ENCODE data around the gene MAN1A1. TPM values are rescaled to one million over a fixed set of nuclear protein-coding genes. Genes with fewer than 3 reads are reported as not detected.
A peak's percentile ranks its signal among the peaks of the same experiment; 100 is the strongest.

The MAN1A1 gene
- 10 to 100 TPM; 41.7 to 43.7 TPM for total RNA-seq
- polyA plus RNA-seq (2013, experiment 1 of 2), result 10.5 TPM
- polyA plus RNA-seq (2013, experiment 2 of 2), result 11.9 TPM
- long read RNA-seq, experiment 1, full-length matches to known transcripts, result 4 of 24 reads
- long read RNA-seq, experiment 1, partial matches to known transcripts, result 12 of 24 reads
- long read RNA-seq, experiment 1, other reads (novel, unspliced or antisense), result 8 of 24 reads
- long read RNA-seq, experiment 2, full-length matches to known transcripts, result 46 of 80 reads
- long read RNA-seq, experiment 2, partial matches to known transcripts, result 20 of 80 reads
- long read RNA-seq, experiment 2, other reads (novel, unspliced or antisense), result 14 of 80 reads
- long read RNA-seq, experiment 3, partial matches to known transcripts, result 6 of 10 reads
- long read RNA-seq, experiment 3, other reads (novel, unspliced or antisense), result 4 of 10 reads
- long read RNA-seq, experiment 4, partial matches to known transcripts, result 0 of 1 reads
- long read RNA-seq, experiment 4, other reads (novel, unspliced or antisense), result 1 of 1 reads

DNA sequence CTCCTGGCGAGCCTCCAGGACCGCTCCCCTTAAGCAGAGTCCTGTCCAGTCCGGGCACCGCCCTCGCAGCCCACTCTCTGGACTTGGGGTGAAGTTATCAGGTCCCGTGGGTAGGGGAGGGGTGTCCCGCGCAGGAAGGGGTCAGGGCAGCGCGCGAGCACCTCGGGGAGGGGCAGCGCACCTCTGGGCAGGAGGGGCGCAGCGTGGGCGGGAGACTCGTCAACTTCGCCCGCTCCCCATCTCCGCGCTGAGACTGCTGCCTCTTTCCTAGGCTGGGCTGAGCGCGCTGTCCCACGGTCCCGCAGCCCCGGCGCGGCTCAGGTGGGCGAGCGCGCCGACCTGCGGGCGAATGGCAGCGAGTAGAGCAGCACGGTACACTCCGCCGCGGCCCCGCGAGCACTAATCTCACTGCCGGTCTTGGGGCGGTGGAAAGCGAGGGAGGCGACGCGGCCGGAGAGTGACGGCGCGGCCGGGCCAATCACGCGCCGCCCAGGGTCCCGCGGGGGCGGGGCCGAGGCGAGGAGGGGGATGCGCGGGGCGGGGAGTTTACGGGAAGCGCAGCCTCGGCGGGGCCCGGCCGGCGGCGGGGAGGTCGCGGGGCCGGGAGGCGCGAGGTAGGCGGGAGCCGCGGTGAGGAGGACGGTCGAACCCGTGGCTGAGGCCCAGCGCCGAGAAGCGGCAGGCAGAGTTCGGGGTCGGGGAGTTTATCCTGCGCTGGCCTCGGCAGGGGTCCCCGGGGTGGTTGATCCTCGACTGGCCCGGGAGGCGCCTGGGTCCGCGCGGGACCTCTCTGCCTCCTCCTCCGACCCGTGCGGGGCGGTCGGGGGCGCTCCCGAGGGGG lies at the start of gene MAN1A1:
MAN1A1 (minus strand) TSS at position 401 of the 841 bp plus-strand sequence. CDS start 696 bp downstream, outside the sequence.
- H3K27ac ChIP-seq (ENCODE audit: low read depth, low read length), result no peak within 1 kb of the TSS
- H3K27ac Mint-ChIP-seq, result peak within 1 kb of the TSS; percentile 35
- H3K4me3 Mint-ChIP-seq, result peak within 1 kb of the TSS; percentile 89
- 0% methylated on average over 25 to 103 of the region's 103 CpGs for WGBS, 2 experiments (ENCODE audit: insufficient coverage in 1 of 2, insufficient read length in 1 of 2)
- peak within 1 kb of the TSS; percentile 40 for H3K9ac ChIP-seq (ENCODE audit: extremely low read depth, low read length, poor library complexity, severe bottlenecking)
- H3K36me3 ChIP-seq (ENCODE audit: control insufficient read depth, insufficient read depth, low read length), result peaks cover 6% of the 10 kb centered on the region
- peak within 1 kb of the TSS; percentile 87 for H3K4me3 ChIP-seq (ENCODE audit: low read length)
- DNase-seq, result peak; percentile 96
- H3K27me3 Mint-ChIP-seq (ENCODE audit: insufficient read depth), result no peaks in the 10 kb centered on the region
- no peaks in the 10 kb centered on the region for H3K9me3 Mint-ChIP-seq
- no peaks in the 10 kb centered on the region for H3K9me3 ChIP-seq (ENCODE audit: control insufficient read depth, low read length)
- TF ChIP-seq, protein P1, sequence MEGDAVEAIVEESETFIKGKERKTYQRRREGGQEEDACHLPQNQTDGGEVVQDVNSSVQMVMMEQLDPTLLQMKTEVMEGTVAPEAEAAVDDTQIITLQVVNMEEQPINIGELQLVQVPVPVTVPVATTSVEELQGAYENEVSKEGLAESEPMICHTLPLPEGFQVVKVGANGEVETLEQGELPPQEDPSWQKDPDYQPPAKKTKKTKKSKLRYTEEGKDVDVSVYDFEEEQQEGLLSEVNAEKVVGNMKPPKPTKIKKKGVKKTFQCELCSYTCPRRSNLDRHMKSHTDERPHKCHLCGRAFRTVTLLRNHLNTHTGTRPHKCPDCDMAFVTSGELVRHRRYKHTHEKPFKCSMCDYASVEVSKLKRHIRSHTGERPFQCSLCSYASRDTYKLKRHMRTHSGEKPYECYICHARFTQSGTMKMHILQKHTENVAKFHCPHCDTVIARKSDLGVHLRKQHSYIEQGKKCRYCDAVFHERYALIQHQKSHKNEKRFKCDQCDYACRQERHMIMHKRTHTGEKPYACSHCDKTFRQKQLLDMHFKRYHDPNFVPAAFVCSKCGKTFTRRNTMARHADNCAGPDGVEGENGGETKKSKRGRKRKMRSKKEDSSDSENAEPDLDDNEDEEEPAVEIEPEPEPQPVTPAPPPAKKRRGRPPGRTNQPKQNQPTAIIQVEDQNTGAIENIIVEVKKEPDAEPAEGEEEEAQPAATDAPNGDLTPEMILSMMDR (conservative IDR thresholded peaks at IDR 0.05), result no peak
- peaks cover 3% of the 10 kb centered on the region for H3K4me1 ChIP-seq (ENCODE audit: control insufficient read depth, insufficient read depth, low read length)
- H3K4me1 Mint-ChIP-seq, result peaks cover 33% of the 10 kb centered on the region
- H3K27me3 ChIP-seq (ENCODE audit: control insufficient read depth, insufficient read depth, low read length, poor library complexity, severe bottlenecking), result no peaks in the 10 kb centered on the region
- peaks cover 22% of the 10 kb centered on the region for H3K36me3 Mint-ChIP-seq (ENCODE audit: low read depth)

DNA sequence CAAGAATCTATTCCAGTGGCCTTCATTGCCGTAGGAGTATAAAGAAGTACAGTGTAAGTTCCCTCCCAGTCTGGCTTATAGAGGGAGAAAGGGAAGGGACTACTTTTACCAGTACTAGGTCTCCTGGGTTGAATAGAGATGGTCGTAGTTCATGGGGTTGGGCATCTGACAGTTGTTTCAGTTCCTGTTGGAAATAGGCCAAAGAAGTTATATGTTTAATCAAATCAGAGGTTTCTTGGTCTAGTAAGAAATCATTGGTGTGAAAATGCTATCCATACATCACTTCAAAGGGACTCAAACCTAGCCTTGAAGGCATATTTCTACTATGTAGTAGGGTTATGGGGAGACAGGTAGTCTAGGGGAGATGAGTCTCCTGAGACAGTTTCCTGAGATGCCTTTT lies 45.6 kb upstream of the MAN1A1 start:
- Mint-ChIP-seq H3K4me3 (no peak overlapping the region), H3K27me3 (ENCODE audit: insufficient read depth) (peaks cover 18% of the 10 kb centered on the region), H3K9me3 (peaks cover 23% of the 10 kb centered on the region), H3K4me1 (peaks cover 3% of the 10 kb centered on the region), H3K27ac (no peak overlapping the region), H3K36me3 (ENCODE audit: low read depth) (peaks cover 5% of the 10 kb centered on the region)
- TF ChIP-seq, protein P1 (conservative IDR thresholded peaks at IDR 0.05), result no peak
- DNase-seq, result no peak
- Histone ChIP-seq H3K27me3 (ENCODE audit: control insufficient read depth, insufficient read depth, low read length, poor library complexity, severe bottlenecking) (peaks cover 31% of the 10 kb centered on the region), H3K9ac (ENCODE audit: extremely low read depth, low read length, poor library complexity, severe bottlenecking) (no peak overlapping the region), H3K36me3 (ENCODE audit: control insufficient read depth, insufficient read depth, low read length) (no peaks in the 10 kb centered on the region), H3K4me3 (ENCODE audit: low read length) (no peak overlapping the region), H3K9me3 (ENCODE audit: control insufficient read depth, low read length) (peaks cover 13% of the 10 kb centered on the region), H3K27ac (ENCODE audit: low read depth, low read length) (no peak overlapping the region), H3K4me1 (ENCODE audit: control insufficient read depth, insufficient read depth, low read length) (peaks cover 2% of the 10 kb centered on the region)
- 99% methylated on average over 2 of the region's 2 CpGs; no CpG with 5 or more reads in 1 of the 2 experiments for WGBS, 2 experiments (ENCODE audit: insufficient coverage in 1 of 2, insufficient read length in 1 of 2)

DNA sequence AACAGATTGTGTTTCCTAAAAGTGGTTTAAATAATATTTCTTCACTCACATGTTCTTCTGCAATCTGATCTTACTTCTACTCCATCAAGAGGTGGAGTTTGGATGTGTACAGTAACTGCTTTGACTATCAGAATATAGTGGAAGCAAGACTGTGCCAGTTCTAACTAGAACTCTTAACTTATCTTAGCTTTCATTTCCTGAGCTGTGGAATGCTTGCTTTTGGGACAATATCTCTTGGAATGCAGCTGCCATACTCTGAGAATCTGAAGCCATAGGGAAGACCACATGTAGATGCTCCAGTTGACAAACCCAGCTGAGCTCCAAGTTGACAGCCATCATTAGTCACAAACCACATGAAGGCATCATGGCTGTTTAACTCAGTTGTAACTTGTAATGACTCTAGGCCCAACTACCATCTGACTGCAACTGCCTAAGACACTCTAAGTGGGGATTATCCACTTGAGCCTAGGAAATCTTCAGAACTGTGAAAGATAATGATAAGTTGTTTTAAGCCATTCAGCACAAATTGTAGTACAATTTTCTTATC lies 40.8 kb upstream of the MAN1A1 start:
- H3K9ac ChIP-seq (ENCODE audit: extremely low read depth, low read length, poor library complexity, severe bottlenecking), result no peak overlapping the region
- Mint-ChIP-seq H3K36me3 (ENCODE audit: low read depth) (no peaks in the 10 kb centered on the region), H3K9me3 (peaks cover 14% of the 10 kb centered on the region), H3K27me3 (ENCODE audit: insufficient read depth) (peaks cover 21% of the 10 kb centered on the region), H3K27ac (no peak overlapping the region), H3K4me3 (no peak overlapping the region), H3K4me1 (peaks cover 4% of the 10 kb centered on the region)
- TF ChIP-seq, protein P1 (conservative IDR thresholded peaks at IDR 0.05), result no peak
- no peaks in the 10 kb centered on the region for H3K36me3 ChIP-seq (ENCODE audit: control insufficient read depth, insufficient read depth, low read length)
- no peak overlapping the region for H3K27ac ChIP-seq (ENCODE audit: low read depth, low read length)
- no peak for DNase-seq
- H3K4me1 ChIP-seq (ENCODE audit: control insufficient read depth, insufficient read depth, low read length), result peaks cover 3% of the 10 kb centered on the region
- no peak overlapping the region for H3K4me3 ChIP-seq (ENCODE audit: low read length)
- H3K9me3 ChIP-seq (ENCODE audit: control insufficient read depth, low read length), result peaks cover 23% of the 10 kb centered on the region
- peaks cover 30% of the 10 kb centered on the region for H3K27me3 ChIP-seq (ENCODE audit: control insufficient read depth, insufficient read depth, low read length, poor library complexity, severe bottlenecking)
